Measurements from ENCODE around the gene AKAP11.

Gene AKAP11

DNA sequence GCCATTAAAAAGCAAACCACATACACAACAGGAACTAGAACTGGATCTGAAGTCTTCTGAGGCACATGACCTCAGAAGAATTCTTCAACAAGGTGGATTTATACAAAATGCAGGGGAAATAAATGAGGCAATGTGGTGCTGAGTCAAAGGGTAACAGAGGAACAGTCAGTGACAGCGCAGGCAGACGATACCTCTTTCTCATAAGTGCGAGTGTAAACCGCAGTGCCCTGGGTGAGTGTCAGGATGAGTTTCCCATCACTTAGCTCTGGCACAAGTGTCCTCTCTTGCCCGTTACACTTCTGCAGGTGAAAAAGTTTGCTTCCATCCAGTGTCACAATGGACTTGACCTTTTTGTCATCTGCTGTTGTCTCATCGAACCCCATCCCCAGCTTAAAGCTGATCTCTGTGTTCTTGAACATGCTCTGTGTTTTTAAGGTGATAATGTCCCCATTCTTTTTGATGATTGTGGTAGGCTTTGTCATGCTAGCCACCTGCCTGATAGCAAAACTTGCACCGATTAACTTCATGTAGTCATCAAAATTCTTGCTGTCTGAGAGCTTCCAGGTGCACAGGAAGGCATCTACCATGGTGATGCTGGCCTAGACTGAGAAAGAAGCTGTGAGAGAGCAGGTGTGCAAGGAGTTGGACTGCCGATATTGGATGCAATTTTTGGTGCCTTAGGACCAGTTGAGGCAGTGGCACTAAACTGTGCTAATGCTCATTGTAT lies 97.3 kb downstream of the AKAP11 start:
- peak; percentile 83 for DNase-seq (ENCODE audit: low read depth)
- no peak for TF ChIP-seq CTCF (IDR thresholded peaks at IDR 0.05; ENCODE audit: insufficient read depth, low read depth, low read length, missing control alignments)
- no peak overlapping the region for H3K4me3 ChIP-seq (ENCODE audit: low read depth, low read length)

DNA sequence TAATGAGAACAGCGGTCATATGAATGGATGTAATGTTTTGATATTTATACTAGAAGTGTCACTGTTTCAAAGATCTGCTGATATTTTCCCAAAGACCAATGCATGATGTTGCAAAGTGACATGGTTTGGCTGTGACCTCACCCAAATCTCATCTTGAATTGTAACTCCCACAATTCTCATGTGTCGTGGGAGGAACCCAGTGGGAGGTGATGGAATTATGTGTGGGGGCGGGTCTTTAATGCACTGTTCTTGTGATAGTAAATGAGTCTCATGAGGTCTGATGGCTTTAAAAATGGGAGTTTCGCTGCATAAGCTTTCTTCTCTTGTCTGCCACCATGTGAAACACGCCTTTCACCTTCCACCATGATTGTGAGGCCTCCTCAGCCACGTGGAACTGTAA lies 98.3 kb downstream of the AKAP11 start:
- no peak for TF ChIP-seq CTCF (IDR thresholded peaks at IDR 0.05; ENCODE audit: insufficient read depth, low read depth, low read length, missing control alignments)
- H3K4me3 ChIP-seq (ENCODE audit: low read depth, low read length): no peak overlapping the region
- DNase-seq (ENCODE audit: low read depth): no peak
